NCI-H128 (cell line): ENCODE results near the gene TGM2.

Source experiments
- DNase-seq: peaks from one replicate; lab custom pipeline; 2025; ENCODE audit not compliant: unreplicated experiment; lab: John Stamatoyannopoulos, UW

TGM2 gene

DNA sequence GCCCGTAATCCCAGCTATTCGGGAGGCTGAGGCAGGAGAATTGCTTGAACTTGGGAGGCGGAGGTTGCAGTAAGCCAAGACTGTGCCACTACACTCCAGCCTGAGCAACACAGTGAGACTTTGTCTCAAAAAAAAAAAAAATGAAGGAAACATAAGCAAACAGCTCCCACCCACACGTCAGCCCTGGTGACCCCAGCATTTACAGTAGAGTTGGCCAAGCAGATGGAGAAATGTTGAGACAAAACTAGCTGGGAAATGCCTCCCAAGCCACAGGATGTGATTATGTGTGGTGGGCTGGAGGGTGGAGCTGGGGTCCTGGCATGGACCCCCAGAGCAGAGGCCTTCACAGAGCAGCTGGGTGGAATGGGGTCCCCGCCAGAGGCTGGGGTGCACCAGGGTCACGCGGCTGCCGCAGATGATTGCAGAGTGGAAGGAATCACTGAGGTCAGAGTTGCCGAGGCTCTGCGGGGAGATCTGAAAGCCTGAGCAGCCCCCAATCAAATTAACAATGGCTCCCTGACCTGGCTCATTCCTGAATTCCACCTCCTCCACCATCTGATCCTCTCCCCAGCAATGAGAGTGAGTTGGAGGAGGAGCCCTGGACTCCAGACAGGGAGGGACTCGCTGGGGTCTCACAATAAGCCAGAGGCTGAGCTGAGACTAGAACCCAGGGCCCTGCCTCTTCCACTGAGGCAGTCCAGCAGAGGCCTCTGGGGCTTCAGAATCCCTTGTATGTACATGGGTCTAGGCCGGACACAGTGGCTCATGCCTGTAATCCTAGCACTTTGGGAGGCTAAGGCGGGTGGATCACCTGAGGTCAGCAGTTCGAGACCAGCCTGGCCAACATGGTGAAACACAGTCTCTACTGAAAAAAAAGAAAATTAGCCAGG lies 34.7 kb upstream of the TGM2 start:
- no peak for DNase-seq

DNA sequence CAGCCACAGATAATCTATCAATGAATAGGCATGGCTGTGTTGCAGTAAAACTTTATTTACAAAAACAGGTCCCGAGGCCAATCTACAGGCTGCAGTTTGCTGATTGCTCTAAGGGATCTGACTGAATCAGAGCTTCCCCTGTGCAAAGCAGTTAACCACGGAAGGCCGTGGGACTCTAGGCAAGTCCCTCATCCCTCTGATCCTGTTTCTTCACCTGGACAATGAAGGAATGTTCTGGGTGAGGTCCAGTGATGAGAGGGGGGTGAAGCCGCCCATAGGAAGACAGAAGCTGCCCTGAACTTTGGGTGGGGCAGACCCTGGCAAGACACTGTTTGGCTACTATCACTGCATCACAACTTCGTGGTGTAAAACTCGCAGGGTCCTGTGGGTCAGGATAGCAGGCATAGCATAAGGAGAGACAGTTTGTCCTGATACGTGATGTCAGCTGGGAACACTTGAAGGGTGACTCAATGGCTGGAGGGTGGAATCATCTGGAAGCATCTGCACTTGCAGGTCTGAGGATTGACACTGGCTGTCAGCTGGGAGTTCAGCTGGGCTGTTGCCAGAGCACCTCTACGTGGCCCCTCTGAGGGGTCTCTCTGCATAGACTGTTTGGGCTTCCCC lies 33.3 kb upstream of the TGM2 start:
- no peak for DNase-seq

DNA sequence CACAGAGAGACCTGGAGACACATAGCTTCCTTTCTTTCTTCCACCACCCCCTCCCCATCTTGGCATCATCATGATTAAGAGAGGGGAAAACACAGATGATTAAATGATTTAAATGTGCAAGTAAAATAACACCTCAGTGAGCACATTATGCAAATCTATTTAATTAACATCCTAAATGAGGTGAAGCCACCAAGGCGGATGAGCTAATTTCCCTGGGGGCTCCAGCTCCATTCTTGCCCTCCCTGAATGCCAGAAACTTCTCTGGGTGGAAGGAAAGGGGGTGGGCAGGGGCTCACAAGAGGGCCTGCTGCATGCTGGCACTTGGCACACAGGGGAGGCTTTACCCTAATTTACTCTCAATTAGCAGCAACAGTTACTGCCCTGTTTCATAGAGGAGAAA lies 32.5 kb upstream of the TGM2 start:
- no peak for DNase-seq

DNA sequence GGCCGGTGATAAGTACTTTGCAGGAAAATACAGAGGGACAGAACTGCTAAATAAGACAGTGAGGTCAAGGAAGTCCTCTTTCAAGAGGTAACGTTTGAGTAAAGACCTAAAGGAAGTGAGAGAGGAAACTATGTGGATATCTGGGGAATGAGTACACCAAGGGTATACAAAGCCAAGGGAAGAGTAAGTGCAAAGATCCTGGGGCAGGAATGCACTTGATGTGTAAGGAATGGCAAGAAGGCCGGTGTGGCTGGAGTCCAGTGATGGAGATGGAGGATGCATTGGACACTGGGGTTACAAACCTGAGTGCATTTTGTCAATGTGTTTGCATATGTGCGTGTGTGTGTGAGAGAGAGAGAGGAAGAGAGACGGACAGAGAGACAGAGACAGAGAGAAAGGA lies 32.1 kb upstream of the TGM2 start:
- DNase-seq: no peak

DNA sequence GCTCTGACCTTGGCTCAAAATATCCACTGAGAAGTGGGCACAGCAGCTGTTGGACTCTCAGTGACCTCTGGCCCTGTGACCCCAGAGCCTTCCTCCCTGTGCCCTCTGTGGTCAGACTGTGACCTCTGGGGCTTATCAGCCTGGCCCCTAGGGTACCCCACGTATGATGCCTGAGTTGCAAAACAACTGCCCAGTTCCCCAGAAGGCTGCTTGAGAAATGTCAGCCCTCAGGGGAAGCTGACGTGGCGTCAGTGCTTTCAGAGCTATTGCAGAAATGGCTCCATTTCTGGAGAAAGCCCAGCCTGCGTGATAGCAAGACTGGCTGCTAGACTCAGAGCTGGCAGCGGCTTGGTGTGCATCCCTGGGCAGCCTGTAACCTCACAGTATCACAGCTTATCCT lies 31.5 kb upstream of the TGM2 start:
- no peak for DNase-seq

DNA sequence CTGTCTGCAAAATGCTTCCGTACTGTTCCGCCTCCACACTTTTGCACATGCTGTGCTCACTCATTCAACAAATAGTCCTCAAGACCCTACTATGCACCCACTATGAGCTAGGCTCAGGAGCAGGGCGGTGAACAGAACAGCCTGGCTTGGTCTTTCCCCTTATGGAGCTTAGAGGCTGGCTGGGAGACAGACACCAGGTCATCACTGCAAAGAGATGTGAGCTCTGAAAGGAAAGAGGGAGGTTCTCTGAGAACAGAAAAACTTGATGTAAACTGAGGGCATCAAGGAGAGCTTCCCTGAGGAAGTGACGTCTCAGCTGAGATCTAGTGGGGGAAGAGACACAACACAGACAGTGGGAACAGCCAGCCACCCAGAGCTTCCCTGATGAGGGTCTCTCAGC lies 31.0 kb upstream of the TGM2 start:
- no peak for DNase-seq

DNA sequence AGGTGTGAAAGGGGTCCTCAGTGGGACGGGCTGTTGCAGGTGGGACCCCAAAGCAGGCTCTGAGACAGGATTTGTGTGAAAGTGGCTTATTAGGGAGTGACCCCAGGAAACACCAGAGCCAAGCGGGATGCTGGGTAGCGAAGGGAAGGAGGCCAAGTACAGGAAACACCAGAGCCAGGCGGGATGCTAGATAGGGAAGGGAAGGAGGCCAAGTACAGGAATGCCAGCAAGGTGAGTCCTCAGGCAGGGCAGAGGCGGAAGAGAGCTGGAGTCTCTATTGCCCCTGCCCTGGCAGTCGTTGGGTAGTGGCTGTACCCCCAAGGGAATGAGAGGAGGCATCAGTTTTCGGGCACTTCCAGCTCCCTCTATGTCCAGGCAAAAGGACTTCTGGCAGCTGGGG lies 30.5 kb upstream of the TGM2 start:
- DNase-seq: no peak

DNA sequence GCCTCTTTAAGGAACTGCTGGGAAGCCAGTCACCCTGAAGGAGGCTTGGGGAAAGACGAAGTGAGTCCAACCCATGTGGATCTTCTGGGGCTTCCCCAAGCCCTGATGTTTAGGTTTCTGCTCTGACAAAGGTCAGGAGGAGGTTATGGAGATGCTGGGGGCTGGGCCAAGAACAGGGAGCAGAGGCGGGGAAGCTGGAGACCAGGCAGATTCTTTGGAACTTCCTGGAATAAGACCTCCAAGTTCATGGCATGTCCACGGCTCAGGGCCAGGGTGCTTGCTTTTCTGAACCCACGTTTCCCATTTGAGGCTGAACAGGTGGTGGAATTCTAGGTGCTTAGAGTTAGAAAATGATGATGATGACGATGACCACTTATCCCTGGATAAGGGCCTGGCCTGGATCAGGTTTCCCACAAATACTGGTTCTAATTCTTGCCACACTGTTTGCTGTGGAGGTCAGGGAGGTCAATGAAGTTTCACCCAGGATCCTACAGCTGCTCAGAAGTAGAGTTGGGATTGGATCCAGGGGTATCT lies 30.0 kb upstream of the TGM2 start:
- DNase-seq: no peak

DNA sequence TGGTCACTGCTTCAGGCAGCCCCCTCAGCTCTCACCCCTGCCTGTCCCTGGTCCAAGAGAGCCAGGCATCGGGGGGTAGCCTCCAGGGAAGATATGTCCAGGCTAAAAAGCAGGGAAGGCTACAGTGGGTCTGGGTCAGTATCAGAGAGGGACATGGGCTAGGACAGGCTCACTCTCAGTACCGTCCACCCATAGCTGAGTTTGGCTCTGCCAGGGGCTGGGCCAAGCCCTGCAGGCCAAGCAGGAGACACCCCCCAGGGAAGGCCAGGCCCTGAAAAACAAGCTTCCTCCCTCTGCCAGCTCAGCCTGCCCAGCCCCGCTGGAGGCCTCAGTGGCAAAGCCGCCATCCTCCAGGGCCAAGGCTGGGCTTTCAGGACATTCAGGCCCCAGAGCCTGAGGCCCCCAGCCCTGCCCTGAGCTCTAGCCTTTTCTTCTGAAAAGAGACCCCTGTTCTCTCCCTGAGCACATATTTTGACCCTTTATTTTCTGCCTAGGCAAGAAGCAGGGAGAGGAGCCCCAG lies 28.6 kb upstream of the TGM2 start:
- DNase-seq: no peak

DNA sequence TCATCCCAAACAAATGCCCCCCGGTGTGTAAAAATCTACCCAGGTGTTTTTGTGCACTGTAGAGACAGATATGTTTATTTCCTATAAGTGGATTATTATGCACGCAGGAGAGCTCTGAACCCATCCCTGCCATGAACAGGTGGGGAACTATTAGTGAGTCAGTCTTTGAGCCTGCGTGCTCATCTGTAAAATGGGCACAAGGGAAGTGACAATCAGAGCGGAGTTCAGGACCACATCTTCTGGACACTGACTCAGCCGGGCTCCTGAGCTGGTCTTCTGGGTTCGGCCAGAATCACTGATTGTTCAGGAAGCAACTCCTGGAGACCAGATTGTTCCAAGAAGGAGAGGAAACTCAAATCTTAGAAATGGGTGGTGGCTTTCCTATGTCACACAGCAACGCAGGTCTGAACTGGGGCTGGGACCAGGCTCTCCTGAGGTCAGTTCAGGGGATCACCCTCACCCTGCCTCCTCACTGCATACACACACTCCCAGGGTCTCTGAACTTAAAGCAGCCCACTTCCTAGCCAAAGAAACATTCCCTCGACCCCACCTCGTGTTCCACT lies 27.3 kb upstream of the TGM2 start:
- DNase-seq: no peak

DNA sequence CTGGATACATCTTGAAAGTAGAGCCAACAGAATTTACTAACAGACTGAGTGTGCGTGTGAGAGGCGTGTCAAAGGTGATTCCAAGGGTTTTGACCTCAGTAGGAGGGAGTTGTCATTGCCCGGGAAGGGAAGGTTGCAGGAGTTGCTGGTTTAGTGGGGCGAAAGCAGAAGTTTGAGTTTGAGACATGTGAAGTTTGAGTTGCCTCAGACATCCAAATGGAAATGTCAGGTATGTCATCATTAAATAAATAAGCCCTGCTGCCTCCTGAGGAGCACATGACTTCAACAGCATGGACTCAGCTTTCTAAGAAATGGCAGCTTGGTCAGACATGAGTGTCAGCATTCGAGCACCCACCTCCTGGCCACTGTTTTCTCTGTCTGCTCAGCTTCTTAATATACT lies 26.6 kb upstream of the TGM2 start:
- DNase-seq: no peak

DNA sequence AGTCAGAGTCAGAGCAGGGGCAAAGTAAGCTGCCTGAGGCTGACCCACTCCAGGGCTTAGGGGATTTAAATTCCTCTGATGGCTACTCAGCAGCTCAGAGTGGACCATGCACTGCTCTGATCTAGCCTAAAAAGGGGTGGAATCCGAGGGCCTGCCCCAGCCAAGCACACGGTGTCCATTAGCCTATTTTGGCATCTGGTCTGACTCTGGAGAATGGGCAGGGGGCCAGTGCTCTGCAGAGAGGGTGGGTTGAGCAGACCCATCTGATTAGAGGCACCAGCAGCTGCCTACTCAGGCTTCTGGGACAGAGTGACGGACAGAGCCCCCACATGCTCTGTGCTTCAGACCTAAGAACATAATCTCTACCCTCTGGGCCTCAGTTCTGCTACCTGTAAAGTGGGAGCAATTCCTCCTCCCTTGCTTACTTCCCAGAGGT lies 25.9 kb upstream of the TGM2 start:
- no peak for DNase-seq

DNA sequence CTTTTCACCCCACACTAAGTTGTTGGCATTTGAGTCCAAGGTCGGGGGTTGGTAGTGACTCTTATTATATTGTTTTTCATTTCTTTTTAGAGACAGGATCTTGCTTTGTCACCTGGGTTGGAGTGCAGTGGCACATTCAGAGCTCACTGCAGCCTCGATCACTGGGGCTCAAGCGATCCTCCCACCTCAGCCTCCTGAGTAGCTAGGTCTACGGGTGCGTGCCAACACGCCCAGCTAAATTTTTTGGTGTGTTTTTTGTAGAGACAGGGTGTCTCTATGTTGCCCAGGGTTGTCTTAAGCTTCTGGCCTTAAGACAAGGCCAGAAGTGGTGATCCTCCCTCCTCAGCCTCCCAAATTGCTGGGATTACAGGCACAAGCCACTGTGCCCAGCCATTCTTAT lies 25.1 kb upstream of the TGM2 start:
- DNase-seq: no peak

DNA sequence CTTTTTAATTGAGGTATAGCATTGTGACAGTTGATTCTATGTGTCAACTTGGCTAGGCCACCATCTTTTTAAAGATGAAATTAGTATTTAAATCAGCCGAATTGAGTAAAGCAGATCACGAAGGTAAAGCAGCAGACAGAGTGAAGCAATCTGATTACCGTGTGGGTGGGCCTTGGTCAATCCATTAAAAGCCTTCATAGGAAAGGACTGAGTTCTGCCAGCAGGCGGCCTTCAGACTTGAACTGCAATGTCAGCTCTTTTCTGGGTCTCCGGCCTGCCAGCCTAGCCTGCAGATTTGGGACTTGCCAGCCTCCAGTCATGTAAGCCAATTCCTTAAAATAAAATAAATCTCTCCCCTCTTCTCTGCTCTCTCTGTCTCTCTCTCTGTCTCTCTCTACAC lies 22.4 kb upstream of the TGM2 start:
- no peak for DNase-seq

DNA sequence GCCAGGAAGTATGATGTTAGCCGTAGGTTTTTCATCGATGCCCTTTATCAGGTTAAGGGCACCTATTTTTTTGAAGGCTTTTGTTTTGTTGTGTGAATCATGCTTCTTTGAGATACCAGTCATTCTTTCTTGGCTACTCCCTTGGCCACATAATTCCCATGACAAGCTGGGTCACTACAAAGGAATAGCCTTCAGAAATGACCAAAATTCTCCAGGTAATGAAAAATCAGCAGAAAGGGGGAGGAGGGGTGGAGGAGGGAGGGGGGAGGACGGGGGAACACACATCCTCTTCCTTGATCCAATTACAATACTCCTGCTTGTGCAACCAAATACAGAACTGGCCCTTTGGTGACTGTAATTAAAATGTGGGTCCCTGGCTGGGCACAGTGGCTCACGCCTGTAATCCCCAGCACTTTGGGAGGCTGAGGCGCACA lies 21.7 kb upstream of the TGM2 start:
- no peak for DNase-seq

DNA sequence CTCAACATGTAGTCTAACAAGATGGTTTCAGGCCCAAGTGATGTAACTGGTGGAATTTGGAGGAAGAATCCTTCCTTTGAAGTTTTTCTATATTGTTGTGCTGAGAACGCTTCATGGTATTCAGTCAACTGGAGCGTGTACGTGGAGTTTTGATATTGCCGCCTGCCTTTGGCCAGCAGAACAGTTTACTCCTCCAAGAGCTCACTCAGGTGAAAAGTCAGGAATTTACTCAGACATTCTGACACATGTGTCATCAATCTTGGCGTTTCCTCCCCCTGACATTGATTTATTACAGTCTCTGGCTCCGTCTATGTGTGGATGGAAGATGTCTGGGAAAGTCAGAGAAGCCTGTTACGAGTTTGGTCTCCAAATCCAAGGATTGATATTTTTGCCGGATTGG lies 19.0 kb upstream of the TGM2 start:
- no peak for DNase-seq

DNA sequence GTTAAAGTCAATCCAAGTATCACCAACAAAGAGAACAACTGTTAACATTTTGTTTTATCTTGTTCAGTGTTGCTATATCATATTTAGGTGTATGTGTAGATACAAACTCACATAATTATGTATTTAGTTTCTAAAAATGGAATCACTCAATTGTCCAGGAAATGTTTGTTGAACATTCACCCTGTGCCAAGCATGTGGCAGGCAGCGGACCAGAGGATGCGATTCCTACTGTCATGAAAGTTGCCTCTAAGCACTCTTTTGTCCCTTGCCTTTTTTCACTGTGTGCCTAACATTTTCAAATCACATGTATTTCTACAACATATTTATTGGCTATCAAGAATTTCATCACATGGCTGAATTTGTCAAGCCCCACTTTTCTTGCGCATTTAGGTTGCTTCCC lies 16.9 kb upstream of the TGM2 start:
- DNase-seq: no peak

DNA sequence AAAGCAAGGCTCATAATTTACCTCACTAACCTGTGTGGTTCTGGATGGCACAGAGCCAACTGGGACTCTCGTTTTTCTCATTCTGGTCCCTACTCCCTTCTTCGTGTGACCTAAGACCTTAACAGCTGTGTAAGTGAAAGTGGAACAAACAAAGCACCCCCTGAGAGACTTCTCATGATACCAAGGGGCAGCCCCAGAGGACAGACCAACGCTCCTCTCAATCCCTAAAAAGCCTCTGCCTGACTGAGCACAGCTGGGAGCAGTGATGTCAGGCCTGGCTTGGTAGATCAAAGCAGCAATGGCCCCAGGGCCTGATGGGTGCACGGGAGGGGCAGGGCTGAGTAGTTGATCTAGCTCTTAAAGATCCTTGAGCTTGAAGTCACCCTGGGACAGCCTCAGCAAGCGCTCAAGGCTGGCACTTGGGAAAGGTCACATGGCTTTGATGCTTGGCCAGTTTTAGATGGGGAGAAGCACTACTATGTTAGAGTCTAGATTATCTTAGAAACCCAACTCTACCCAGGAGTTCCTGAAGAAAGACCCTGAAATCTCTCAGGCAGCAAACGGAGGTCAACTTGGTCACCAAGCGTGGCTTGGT lies 16.2 kb upstream of the TGM2 start:
- DNase-seq: no peak

DNA sequence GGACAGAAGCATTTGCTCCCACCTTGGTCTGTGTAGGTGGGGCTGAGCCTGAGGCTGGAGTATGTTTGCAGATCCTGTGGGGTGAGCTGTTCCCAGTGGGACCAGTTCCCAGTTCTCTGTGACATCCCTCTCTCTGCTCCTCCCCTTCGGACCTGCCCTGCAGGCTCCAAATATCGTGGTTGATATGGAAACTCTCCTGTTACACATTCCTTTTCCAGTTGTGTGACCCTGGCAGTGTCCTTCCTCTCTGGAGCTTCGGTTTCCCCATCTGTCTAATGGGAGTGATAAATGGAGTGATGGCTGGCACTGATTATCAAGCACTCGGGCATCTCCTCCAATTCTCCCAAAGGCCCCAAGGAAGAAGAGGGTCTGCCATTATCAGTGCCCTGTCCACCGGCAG lies 15.7 kb upstream of the TGM2 start:
- DNase-seq: no peak

DNA sequence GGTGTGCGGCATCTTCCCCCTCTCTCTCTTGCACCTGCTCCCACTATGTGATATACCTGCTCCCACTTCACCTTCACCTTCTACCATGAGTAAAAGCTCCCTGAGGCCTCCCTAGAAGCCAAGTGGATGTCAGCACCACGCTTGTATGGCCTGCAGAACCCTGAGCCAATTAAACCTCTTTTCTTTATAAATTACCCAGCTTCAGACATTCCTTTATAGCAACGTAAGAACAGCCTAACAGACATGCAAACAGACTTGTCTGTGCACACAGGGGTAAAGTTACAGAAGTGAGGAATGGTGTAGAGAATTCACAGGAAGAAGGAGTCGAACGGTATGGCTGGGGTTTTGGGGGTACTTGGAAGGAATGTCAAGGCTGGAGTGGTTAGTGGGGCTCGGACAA lies 14.8 kb upstream of the TGM2 start:
- DNase-seq: no peak

DNA sequence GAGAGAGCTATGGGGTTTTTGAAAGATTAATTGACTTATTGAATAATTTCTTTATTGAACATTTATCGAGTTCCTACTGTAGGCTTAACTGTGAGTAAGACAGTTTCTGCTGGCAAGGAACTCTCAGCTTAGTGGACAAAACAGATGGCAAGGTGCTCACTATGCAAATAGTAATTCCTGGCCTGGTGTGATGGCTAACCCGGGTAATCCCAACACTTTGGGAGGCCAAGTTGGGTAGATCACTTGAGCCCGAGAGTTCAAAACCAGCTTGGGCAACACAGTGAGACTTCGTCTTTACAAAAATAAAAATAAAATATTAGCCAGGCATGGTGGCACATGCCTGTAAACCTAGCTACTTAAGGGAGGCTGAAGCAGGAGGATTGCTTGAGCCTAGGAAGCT lies 13.5 kb upstream of the TGM2 start:
- no peak for DNase-seq
